Endothelial cell of umbilical vein (primary cell): ENCODE measurements around the gene CNTNAP2. TPM values are rescaled to one million over a fixed set of nuclear protein-coding genes. Genes with fewer than 3 reads are reported as not detected.

Source experiments
- BruUV-seq: library from RNA; stranded (reverse); fragments of 400-500 nt; replicated peaks from 2 replicates; lab custom pipeline; 2021; lab: Mats Ljungman, UMichigan
- CTCF ChIA-PET: fragments of 300-600, 350-600 bp; sonication (Branson Sonifier 250); formaldehyde crosslinking; loops from one replicate; lab custom pipeline; 2021; ENCODE audit warnings: antibody characterized with exemption, inconsistent platforms; lab: Charles Lee
- POLR2A ChIA-PET: fragments of 300-600, 350-600 bp; sonication (Branson Sonifier 250); formaldehyde crosslinking; loops from one replicate; lab custom pipeline; 2021; ENCODE audit warnings: antibody characterized with exemption, inconsistent platforms; lab: Charles Lee
- DNase-seq: peaks from one replicate; pipeline ENCODE4 v3.0.0-alpha.2; 2011; ENCODE audit warnings: low read depth, low spot score
- FAIRE-seq: peaks from 2 replicates; lab custom pipeline; 2011; peaks lifted over from hg19 to GRCh38; lab: Jason Lieb, UNC
- H2AFZ ChIP-seq: 2 replicates; pipeline ENCODE4 v1.6.0; 2012; ENCODE audit warnings: low read depth, low read length, control low read depth, inconsistent platforms
- H3K27ac ChIP-seq: 2 replicates; pipeline ENCODE4 v1.5.1; 2011; ENCODE audit warnings: low read depth, mild to moderate bottlenecking, control low read depth, low read length, moderate library complexity; ENCODE audit not compliant: insufficient read depth
- H3K27me3 ChIP-seq, 2 experiments: 2 replicates each; pipeline versions ENCODE4 v1.6.0 to v1.6.1; 2011; ENCODE audit warnings: low read length in 2 of 2, mixed read lengths in 1 of 2; ENCODE audit not compliant: control insufficient read depth in 2 of 2, insufficient read depth in 2 of 2
- H3K36me3 ChIP-seq, 2 experiments: 2 replicates in 1 of 2; 3 replicates in 1 of 2; pipeline ENCODE4 v1.5.1; 2011; ENCODE audit warnings: low read length in 2 of 2, mild to moderate bottlenecking in 1 of 2, moderate library complexity in 1 of 2; ENCODE audit not compliant: control insufficient read depth in 2 of 2, insufficient read depth in 2 of 2; ENCODE audit errors: extremely low read depth in 1 of 2
- H3K4me1 ChIP-seq: 3 replicates; pipeline ENCODE4 v1.5.1; 2011; ENCODE audit warnings: mild to moderate bottlenecking, low read length; ENCODE audit not compliant: control insufficient read depth, insufficient read depth; ENCODE audit errors: extremely low read depth
- H3K4me2 ChIP-seq: 2 replicates; pipeline ENCODE4 v1.6.1; 2011; ENCODE audit warnings: low read length, control low read depth, mixed read lengths; ENCODE audit not compliant: insufficient read depth
- H3K4me3 ChIP-seq, 3 experiments: fragments of 200-600 bp in 1 of 3; sonication (generic), shearing (Covaris generic) in 1 of 3; replicated peaks in 1 of 3; 2 replicates each; pipeline ENCODE4 v1.5.1; 2011 to 2016; ENCODE audit warnings: control low read depth in 3 of 3, low read length in 3 of 3, mild to moderate bottlenecking in 2 of 3, inconsistent platforms in 1 of 3, low read depth in 1 of 3, moderate library complexity in 1 of 3; ENCODE audit not compliant: insufficient read depth in 1 of 3
- H3K79me2 ChIP-seq: 2 replicates; pipeline ENCODE4 v1.6.0; 2012; ENCODE audit warnings: low read length, inconsistent platforms; ENCODE audit not compliant: control insufficient read depth, insufficient read depth
- H3K9ac ChIP-seq: replicated peaks from 2 replicates; pipeline ENCODE3; 2011; ENCODE audit warnings: low read length, control low read depth; ENCODE audit not compliant: insufficient read depth; ENCODE audit errors: extremely low read depth
- H3K9me1 ChIP-seq: replicated peaks from 3 replicates; pipeline ENCODE4 v1.6.0; 2011; ENCODE audit warnings: mild to moderate bottlenecking, low read length; ENCODE audit not compliant: control insufficient read depth, insufficient read depth; ENCODE audit errors: extremely low read depth
- H3K9me3 ChIP-seq: replicated peaks from 2 replicates; pipeline ENCODE4 v1.5.1; 2012; ENCODE audit warnings: low read length, inconsistent platforms; ENCODE audit not compliant: control insufficient read depth, insufficient read depth
- H4K20me1 ChIP-seq: replicated peaks from 2 replicates; pipeline ENCODE3; 2011; ENCODE audit warnings: mild to moderate bottlenecking, low read length; ENCODE audit not compliant: control insufficient read depth, insufficient read depth; ENCODE audit errors: extremely low read depth
- CTCF ChIP-seq, 2 donors: IDR thresholded peaks; 1 replicate in 1 of 2; 2 replicates in 1 of 2; pipeline ENCODE4 v1.5.1; 2011; ENCODE audit warnings: low read length in 2 of 2, mild to moderate bottlenecking in 2 of 2, moderate library complexity in 2 of 2, control low read depth in 1 of 2, inconsistent platforms in 1 of 2, low read depth in 1 of 2; ENCODE audit not compliant: insufficient read depth in 1 of 2; ENCODE audit errors: extremely low read depth in 1 of 2
- EZH2 ChIP-seq: IDR thresholded peaks from 2 replicates; pipeline ENCODE4 v1.6.1; 2012; ENCODE audit warnings: borderline replicate concordance, low read depth, mild to moderate bottlenecking, moderate library complexity, low read length, inconsistent platforms; ENCODE audit not compliant: severe bottlenecking
- FOS ChIP-seq: IDR thresholded peaks from 2 replicates; pipeline ENCODE4 v1.6.1; 2011; ENCODE audit warnings: mild to moderate bottlenecking, low read length, moderate library complexity, borderline replicate concordance; ENCODE audit not compliant: insufficient read depth
- GATA2 ChIP-seq: IDR thresholded peaks from 2 replicates; pipeline ENCODE4 v1.7.0; 2011; ENCODE audit warnings: low read depth, mild to moderate bottlenecking, moderate library complexity, mixed read lengths, low read length; ENCODE audit not compliant: insufficient read length, insufficient read depth
- JUN ChIP-seq: IDR thresholded peaks from 2 replicates; pipeline ENCODE4 v1.6.1; 2011; ENCODE audit warnings: borderline replicate concordance, low read depth; ENCODE audit not compliant: insufficient read length, insufficient read depth
- MAX ChIP-seq: IDR thresholded peaks from 2 replicates; pipeline ENCODE4 v1.6.1; 2011; ENCODE audit not compliant: insufficient read depth, insufficient read length
- MYC ChIP-seq: IDR thresholded peaks from one replicate; pipeline ENCODE4 v1.6.1; 2011; ENCODE audit warnings: mild to moderate bottlenecking, low read depth, low read length
- POLR2A ChIP-seq: IDR thresholded peaks from 2 replicates; pipeline ENCODE4 v1.6.1; 2012; ENCODE audit warnings: low read depth, mild to moderate bottlenecking, control low read depth, low read length
- POLR2AphosphoS5 ChIP-seq: IDR thresholded peaks from 2 replicates; pipeline ENCODE4 v1.6.1; 2012; ENCODE audit warnings: low read depth, mild to moderate bottlenecking, control low read depth, low read length, moderate library complexity; ENCODE audit not compliant: insufficient read depth
- dilution Hi-C: fragments of 300-500 bp; cut with MboI; formaldehyde crosslinking; loops from one replicate; pipeline ENCODE4 v1.15.0; 2019; ENCODE audit warnings: low sequenced_read_pairs; ENCODE audit not compliant: extremely low pct_ligation_motif_present
- intact Hi-C: fragments of 100-400 bp; cut with micrococcal nuclease; formaldehyde crosslinking; loops from one replicate; pipeline ENCODE4 v1.10.0; 2022
- polyA plus RNA-seq, 4 experiments: library from polyadenylated mRNA; depleted of rRNA in 3 of 4; stranded (reverse) in 3 of 4; unstranded in 1 of 4; fragments of >200 nt; gene quantifications; 2 replicates each; pipeline versions ENCODE4 v1.2.1 to v1.2.3, GENCODE V29; 2011 to 2012; ENCODE audit warnings: missing spikeins in 1 of 4
- total RNA-seq: library from RNA; stranded (reverse); gene quantifications from 2 replicates; pipeline ENCODE4 v1.2.3, GENCODE V29; 2021

The CNTNAP2 gene
- total and polyA plus RNA-seq, 2 donors (not counting 3 experiments of a cell fraction or from before 2014, with no cell fraction given): not detected

GRCh38 chr7:146948703-146949102, 832.1 kb downstream of the CNTNAP2 start:
- Histone ChIP-seq H3K4me1 (no peaks in the 10 kb centered on the region), H3K9me3 (peaks cover 2% of the 10 kb centered on the region), H3K79me2 (no peaks in the 10 kb centered on the region), H3K9me1 (no peaks in the 10 kb centered on the region), H3K4me3 (no peak overlapping the region), H4K20me1 (no peaks in the 10 kb centered on the region), H3K27ac (no peak overlapping the region), H3K9ac (no peak overlapping the region), H2AFZ (no peak overlapping the region), H3K27me3 (no peaks in the 10 kb centered on the region), H3K4me2 (no peak overlapping the region), H3K36me3 (no peaks in the 10 kb centered on the region)
- TF ChIP-seq MYC (no peak), POLR2AphosphoS5 (no peak), POLR2A (no peak), EZH2 (no peak), FOS (no peak), CTCF (IDR thresholded peaks at IDR 0.05; ENCODE audit: extremely low read depth in 1 of 2, insufficient read depth in 1 of 2, low read depth in 1 of 2, low read length in 2 of 2) (no peak), MAX (no peak), GATA2 (no peak), JUN (no peak)
- no TSS peak for BruUV-seq
- dilution Hi-C loops: no loop called here
- CTCF ChIA-PET: no interaction called here
- DNase-seq (no peak), FAIRE-seq (no peak)
- intact Hi-C loops: no loop called here
- POLR2A ChIA-PET: no interaction called here
